CD8-positive, alpha-beta memory T cell (primary cell): Measurements from ENCODE around the gene STRIT1. TPM values are rescaled to one million over a fixed set of nuclear protein-coding genes. Genes with fewer than 3 reads are reported as not detected.

Source experiments
- CTCF ChIA-PET: fragments of 350-600 bp; sonication (Branson Sonifier 250); formaldehyde crosslinking; loops from one replicate; lab custom pipeline; 2021; ENCODE audit warnings: antibody characterized with exemption; lab: Charles Lee
- POLR2A ChIA-PET: fragments of 350-600 bp; sonication (Branson Sonifier 250); formaldehyde crosslinking; loops from one replicate; lab custom pipeline; 2021; ENCODE audit warnings: antibody characterized with exemption; lab: Charles Lee
- DNase-seq, 5 donors: peaks; one replicate each; pipeline versions ENCODE4 v3.0.0 to v3.0.0-alpha.2; 2020 to 2022; ENCODE audit warnings: mixed read lengths in 1 of 5
- H3K27ac ChIP-seq: one replicate; pipeline ENCODE4 v1.7.0; 2013; ENCODE audit warnings: low read depth, mild to moderate bottlenecking, low read length, moderate library complexity
- H3K27me3 ChIP-seq: 2 replicates; pipeline ENCODE4 v1.7.0; 2013; ENCODE audit warnings: low read length, mild to moderate bottlenecking; ENCODE audit not compliant: insufficient read depth, poor library complexity, severe bottlenecking
- H3K36me3 ChIP-seq: 2 replicates; pipeline ENCODE4 v1.7.0; 2013; ENCODE audit warnings: mild to moderate bottlenecking, low read length, moderate library complexity; ENCODE audit not compliant: insufficient read depth
- H3K4me1 ChIP-seq: 2 replicates; pipeline ENCODE4 v1.7.0; 2013; ENCODE audit warnings: mild to moderate bottlenecking, low read length, moderate library complexity; ENCODE audit not compliant: insufficient read depth
- H3K4me3 ChIP-seq: 2 replicates; pipeline ENCODE4 v1.7.0; 2013; ENCODE audit warnings: mild to moderate bottlenecking, low read length
- H3K9me3 ChIP-seq: 2 replicates; pipeline ENCODE4 v1.7.0; 2013; ENCODE audit warnings: mild to moderate bottlenecking, low read length
- H3K27ac Mint-ChIP-seq, 8 donors: one replicate each; pipeline ENCODE4 v1.8.0; 2020 to 2021; ENCODE audit warnings: mixed read lengths in 8 of 8, mild to moderate bottlenecking in 6 of 8, inconsistent platforms in 3 of 8, moderate library complexity in 3 of 8
- H3K27me3 Mint-ChIP-seq, 2 donors: one replicate each; pipeline ENCODE4 v1.8.0; 2020 to 2021; ENCODE audit warnings: mixed read lengths in 2 of 2, mild to moderate bottlenecking in 1 of 2, moderate library complexity in 1 of 2
- H3K36me3 Mint-ChIP-seq, 3 donors: one replicate each; pipeline ENCODE4 v1.8.0; 2020 to 2021; ENCODE audit warnings: mixed read lengths in 3 of 3, inconsistent platforms in 1 of 3, mild to moderate bottlenecking in 1 of 3
- H3K4me1 Mint-ChIP-seq, 3 donors: one replicate each; pipeline ENCODE4 v1.8.0; 2020 to 2021; ENCODE audit warnings: mixed read lengths in 3 of 3, inconsistent platforms in 1 of 3, mild to moderate bottlenecking in 1 of 3
- H3K4me3 Mint-ChIP-seq, 7 donors: one replicate each; pipeline ENCODE4 v1.8.0; 2020 to 2021; ENCODE audit warnings: mixed read lengths in 7 of 7, mild to moderate bottlenecking in 6 of 7, moderate library complexity in 4 of 7, inconsistent platforms in 2 of 7
- H3K9me3 Mint-ChIP-seq, 5 donors: one replicate each; pipeline ENCODE4 v1.8.0; 2020 to 2022; ENCODE audit warnings: mixed read lengths in 5 of 5, mild to moderate bottlenecking in 3 of 5, moderate library complexity in 2 of 5, inconsistent platforms in 1 of 5
- polyA plus RNA-seq: library from polyadenylated mRNA; unstranded; fragments of 300-500 nt; fragmentation: Illumina TruSeq; gene quantifications from one replicate; pipeline ENCODE4 v1.2.3, GENCODE V29; 2021
- total RNA-seq, 2 experiments: library from RNA; stranded (reverse); gene quantifications; one replicate each; pipeline ENCODE4 v1.2.3, GENCODE V29; 2021

STRIT1 gene
- total and polyA plus RNA-seq, 3 experiments from 2014 or later: not detected

- no peak for DNase-seq
- no peak overlapping the region for H3K27ac Mint-ChIP-seq
- H3K9me3 ChIP-seq: no peaks in the 10 kb centered on the region
- no peak overlapping the region for H3K4me3 Mint-ChIP-seq
- H3K36me3 ChIP-seq: no peaks in the 10 kb centered on the region
- H3K27ac ChIP-seq: no peak overlapping the region
- H3K4me3 ChIP-seq: no peak overlapping the region
- no peaks in the 10 kb centered on the region for H3K4me1 ChIP-seq
- ChIA-PET POLR2A (no interaction called here), CTCF (no interaction called here)
- H3K4me1 Mint-ChIP-seq: peaks cover 4 to 6% (median 6%) of the 10 kb centered on the region in 3 donors
- no peaks in the 10 kb centered on the region for H3K36me3 Mint-ChIP-seq
- no peaks in the 10 kb centered on the region for H3K9me3 Mint-ChIP-seq
- H3K27me3 ChIP-seq: no peaks in the 10 kb centered on the region
- H3K27me3 Mint-ChIP-seq: no peaks in the 10 kb centered on the region
Observed at GRCh38 chr3:155330370-155330769, 36.9 kb upstream of the STRIT1 start.

- ChIA-PET CTCF (no interaction called here), POLR2A (no interaction called here)
- Mint-ChIP-seq H3K27me3 (no peaks in the 10 kb centered on the region), H3K4me3 (no peak overlapping the region), H3K36me3 (no peaks in the 10 kb centered on the region), H3K9me3 (no peaks in the 10 kb centered on the region), H3K27ac (no peak overlapping the region), H3K4me1 (peaks cover 0 to under 1% (median 0%) of the 10 kb centered on the region in 3 donors)
- no peaks in the 10 kb centered on the region for H3K27me3 ChIP-seq
- H3K27ac ChIP-seq: no peak overlapping the region
- DNase-seq: no peak
- H3K36me3 ChIP-seq: no peaks in the 10 kb centered on the region
- no peaks in the 10 kb centered on the region for H3K4me1 ChIP-seq
- H3K4me3 ChIP-seq: no peak overlapping the region
- H3K9me3 ChIP-seq: no peaks in the 10 kb centered on the region
Observed at GRCh38 chr3:155329513-155330048, 36.1 kb upstream of the STRIT1 start.

GRCh38 chr3:155327871-155328270, 34.4 kb upstream of the STRIT1 start:
- H3K27ac ChIP-seq: no peak overlapping the region

GRCh38 chr3:155327430-155327829, 33.9 kb upstream of the STRIT1 start:
- no peak overlapping the region for H3K4me3 ChIP-seq
- H3K9me3 ChIP-seq: no peaks in the 10 kb centered on the region
- no peaks in the 10 kb centered on the region for H3K4me1 Mint-ChIP-seq
- no peaks in the 10 kb centered on the region for H3K36me3 Mint-ChIP-seq
- no peaks in the 10 kb centered on the region for H3K36me3 ChIP-seq
- POLR2A ChIA-PET: no interaction called here
- no peak overlapping the region for H3K27ac ChIP-seq
- peaks cover 0 to 3% of the 10 kb centered on the region in 2 donors for H3K27me3 Mint-ChIP-seq
- H3K27me3 ChIP-seq: no peaks in the 10 kb centered on the region
- H3K9me3 Mint-ChIP-seq: no peaks in the 10 kb centered on the region
- H3K27ac Mint-ChIP-seq: no peak overlapping the region
- H3K4me3 Mint-ChIP-seq: no peak overlapping the region
- no peaks in the 10 kb centered on the region for H3K4me1 ChIP-seq
- DNase-seq: no peak
- CTCF ChIA-PET: no interaction called here

More at GRCh38 chr3:155327871-155328270, 34.4 kb upstream of the STRIT1 start:
- no peaks in the 10 kb centered on the region for H3K4me1 ChIP-seq
- no peak for DNase-seq
- H3K9me3 ChIP-seq: no peaks in the 10 kb centered on the region
- H3K36me3 ChIP-seq: no peaks in the 10 kb centered on the region
- CTCF ChIA-PET: no interaction called here
- POLR2A ChIA-PET: no interaction called here
- no peaks in the 10 kb centered on the region for H3K36me3 Mint-ChIP-seq
- H3K27ac Mint-ChIP-seq: no peak overlapping the region
- peaks cover 0 to 3% of the 10 kb centered on the region in 2 donors for H3K27me3 Mint-ChIP-seq
- H3K4me3 ChIP-seq: no peak overlapping the region
- no peak overlapping the region for H3K4me3 Mint-ChIP-seq
- no peaks in the 10 kb centered on the region for H3K4me1 Mint-ChIP-seq
- H3K27me3 ChIP-seq: no peaks in the 10 kb centered on the region
- no peaks in the 10 kb centered on the region for H3K9me3 Mint-ChIP-seq

GRCh38 chr3:155326901-155327300, 33.4 kb upstream of the STRIT1 start:
- H3K27me3 ChIP-seq: no peaks in the 10 kb centered on the region
- H3K4me3 ChIP-seq: no peak overlapping the region
- peaks cover 0 to 3% of the 10 kb centered on the region in 2 donors for H3K27me3 Mint-ChIP-seq
- no peaks in the 10 kb centered on the region for H3K36me3 ChIP-seq
- POLR2A ChIA-PET: no interaction called here
- no peak for DNase-seq
- no peaks in the 10 kb centered on the region for H3K9me3 ChIP-seq
- H3K4me3 Mint-ChIP-seq: no peak overlapping the region
- H3K36me3 Mint-ChIP-seq: no peaks in the 10 kb centered on the region
- H3K27ac Mint-ChIP-seq: no peak overlapping the region
- CTCF ChIA-PET: no interaction called here
- H3K4me1 ChIP-seq: no peaks in the 10 kb centered on the region
- no peak overlapping the region for H3K27ac ChIP-seq
- H3K9me3 Mint-ChIP-seq: no peaks in the 10 kb centered on the region
- H3K4me1 Mint-ChIP-seq: no peaks in the 10 kb centered on the region

GRCh38 chr3:155326244-155326643, 32.8 kb upstream of the STRIT1 start:
- H3K27me3 ChIP-seq: no peaks in the 10 kb centered on the region
- Mint-ChIP-seq H3K27ac (no peak overlapping the region), H3K4me3 (no peak overlapping the region), H3K9me3 (no peaks in the 10 kb centered on the region), H3K27me3 (peaks cover 0 to 3% of the 10 kb centered on the region in 2 donors), H3K4me1 (no peaks in the 10 kb centered on the region), H3K36me3 (no peaks in the 10 kb centered on the region)
- no peaks in the 10 kb centered on the region for H3K36me3 ChIP-seq
- H3K4me1 ChIP-seq: no peaks in the 10 kb centered on the region
- H3K27ac ChIP-seq: no peak overlapping the region
- no peaks in the 10 kb centered on the region for H3K9me3 ChIP-seq
- CTCF ChIA-PET: no interaction called here
- DNase-seq: no peak
- H3K4me3 ChIP-seq: no peak overlapping the region
- POLR2A ChIA-PET: no interaction called here

GRCh38 chr3:155325263-155325835, 31.9 kb upstream of the STRIT1 start:
- Histone ChIP-seq H3K27ac (no peak overlapping the region), H3K4me3 (no peak overlapping the region), H3K4me1 (no peaks in the 10 kb centered on the region), H3K27me3 (no peaks in the 10 kb centered on the region), H3K36me3 (no peaks in the 10 kb centered on the region), H3K9me3 (no peaks in the 10 kb centered on the region)
- Mint-ChIP-seq H3K4me1 (no peaks in the 10 kb centered on the region), H3K36me3 (no peaks in the 10 kb centered on the region), H3K27ac (no peak overlapping the region), H3K27me3 (peaks cover 0 to 3% of the 10 kb centered on the region in 2 donors), H3K4me3 (no peak overlapping the region), H3K9me3 (no peaks in the 10 kb centered on the region)
- DNase-seq: no peak
- CTCF ChIA-PET: no interaction called here
- POLR2A ChIA-PET: no interaction called here

- Histone ChIP-seq H3K4me3 (no peak overlapping the region), H3K9me3 (no peaks in the 10 kb centered on the region), H3K36me3 (no peaks in the 10 kb centered on the region), H3K27me3 (no peaks in the 10 kb centered on the region), H3K4me1 (no peaks in the 10 kb centered on the region), H3K27ac (no peak overlapping the region)
- Mint-ChIP-seq H3K4me3 (no peak overlapping the region), H3K4me1 (no peaks in the 10 kb centered on the region), H3K27me3 (peaks cover 0 to 3% of the 10 kb centered on the region in 2 donors), H3K9me3 (no peaks in the 10 kb centered on the region), H3K27ac (no peak overlapping the region), H3K36me3 (no peaks in the 10 kb centered on the region)
- ChIA-PET CTCF (no interaction called here), POLR2A (no interaction called here)
- DNase-seq: no peak
Observed at GRCh38 chr3:155323063-155323666, 29.7 kb upstream of the STRIT1 start.
